IPS DF 4.7 (cell line): Measurements from ENCODE around the gene PBX3.
"Not testable (repeated sequence)": the region's sequence is repeated elsewhere in the genome, so short reads cannot be mapped to it uniquely, and the experiment has no call there.

Experiments
- DNase-seq: peaks from one replicate; pipeline ENCODE4 v3.0.0-alpha.2; 2013; ENCODE audit warnings: low spot score; ENCODE audit errors: extremely low read depth

PBX3 gene

GRCh38 chr9:125821078-125821477 lies 73.9 kb downstream of the PBX3 start:
- DNase-seq = no peak

- no peak for DNase-seq
These were observed 75.0 kb downstream of the PBX3 start for GRCh38 chr9:125822160-125822559.

GRCh38 chr9:125822902-125823301 lies 75.7 kb downstream of the PBX3 start:
- DNase-seq = no peak

GRCh38 chr9:125823874-125824406 lies 76.8 kb downstream of the PBX3 start:
- DNase-seq = not testable (repeated sequence)

- DNase-seq = no peak
These were observed 78.6 kb downstream of the PBX3 start for GRCh38 chr9:125825762-125826161.

- no peak for DNase-seq
These were observed 79.7 kb downstream of the PBX3 start for GRCh38 chr9:125826850-125827249.

- no peak for DNase-seq
These were observed 82.6 kb downstream of the PBX3 start for GRCh38 chr9:125829743-125830142.

- no peak for DNase-seq
These were observed 83.9 kb downstream of the PBX3 start for GRCh38 chr9:125831054-125831453.

GRCh38 chr9:125831616-125832015 lies 84.4 kb downstream of the PBX3 start:
- DNase-seq = no peak

- DNase-seq = no peak
These were observed 88.5 kb downstream of the PBX3 start for GRCh38 chr9:125835655-125836054.

- DNase-seq = no peak
These were observed 92.1 kb downstream of the PBX3 start for GRCh38 chr9:125839317-125839716.

- no peak for DNase-seq
These were observed 94.3 kb downstream of the PBX3 start for GRCh38 chr9:125841444-125841843.

GRCh38 chr9:125842242-125842641 lies 95.1 kb downstream of the PBX3 start:
- no peak for DNase-seq

GRCh38 chr9:125843646-125844045 lies 96.5 kb downstream of the PBX3 start:
- no peak for DNase-seq

- no peak for DNase-seq
These were observed 97.4 kb downstream of the PBX3 start for GRCh38 chr9:125844611-125845010.

- no peak for DNase-seq
These were observed 98.2 kb downstream of the PBX3 start for GRCh38 chr9:125845271-125845808.

GRCh38 chr9:125847735-125848134 lies 100.6 kb downstream of the PBX3 start:
- no peak for DNase-seq

- no peak for DNase-seq
These were observed 103.0 kb downstream of the PBX3 start for GRCh38 chr9:125850106-125850632.

- DNase-seq = no peak
These were observed 103.6 kb downstream of the PBX3 start for GRCh38 chr9:125850763-125851162.

GRCh38 chr9:125851979-125852378 lies 104.8 kb downstream of the PBX3 start:
- DNase-seq = no peak

- DNase-seq = no peak
These were observed 105.2 kb downstream of the PBX3 start for GRCh38 chr9:125852386-125852785.

- no peak for DNase-seq
These were observed 107.5 kb downstream of the PBX3 start for GRCh38 chr9:125854553-125855275.

- DNase-seq = no peak
These were observed 109.2 kb downstream of the PBX3 start for GRCh38 chr9:125856331-125856730.
